ENCODE results near the gene THAP3.
"Not testable (repeated sequence)": the region's sequence is repeated elsewhere in the genome, so short reads cannot be mapped to it uniquely, and the experiment has no call there.

The THAP3 gene

GRCh38 chr1:6657138-6657537, 32.5 kb downstream of the THAP3 start:
- Histone ChIP-seq H3K9me3 (replicated peaks; ENCODE audit: insufficient read depth, low read length) (no peaks in the 10 kb centered on the region; the same call in 1 of the 2 replicates), H3K9ac (ENCODE audit: low read length) (no peak overlapping the region), H2AFZ (ENCODE audit: low read length) (no peak overlapping the region), H3K36me3 (replicated peaks; ENCODE audit: insufficient read depth, low read length) (peaks cover 8% of the 10 kb centered on the region; the same call in 1 of the 2 replicates), H3K79me2 (ENCODE audit: low read length) (peaks cover 24% of the 10 kb centered on the region), H3K9me2 (replicated peaks; ENCODE audit: insufficient read depth, low read length) (no peaks in the 10 kb centered on the region), H3K4me1 (ENCODE audit: low read length) (no peaks in the 10 kb centered on the region), H3K4me2 (ENCODE audit: low read depth, low read length) (no peak overlapping the region), H3F3A (ENCODE audit: insufficient read depth, low read length) (no peaks in the 10 kb centered on the region), H3K4me3 (ENCODE audit: low read length) (no peak overlapping the region), H3K27ac (ENCODE audit: low read length) (no peak overlapping the region), H3K27me3 (replicated peaks; ENCODE audit: insufficient read depth, low read length) (no peaks in the 10 kb centered on the region), H4K20me1 (ENCODE audit: insufficient read depth, low read length) (no peaks in the 10 kb centered on the region)
- TF ChIP-seq EZH2phosphoT487 (IDR thresholded peaks at IDR 0.05; ENCODE audit: low read length): no peak
- TF ChIP-seq EZH2 (optimal IDR thresholded peaks at IDR 0.05; ENCODE audit: low read depth, low read length): no peak
- TF ChIP-seq CTCF (IDR thresholded peaks at IDR 0.05; ENCODE audit: low read length): no peak
- no peak for DNase-seq

- H2AFZ ChIP-seq (ENCODE audit: low read length): no peak overlapping the region
- no peaks in the 10 kb centered on the region; the same call in 1 of the 2 replicates for H3K9me3 ChIP-seq (replicated peaks; ENCODE audit: insufficient read depth, low read length)
- H4K20me1 ChIP-seq (ENCODE audit: insufficient read depth, low read length): no peaks in the 10 kb centered on the region
- H3F3A ChIP-seq (ENCODE audit: insufficient read depth, low read length): no peaks in the 10 kb centered on the region
- H3K27me3 ChIP-seq (replicated peaks; ENCODE audit: insufficient read depth, low read length): no peaks in the 10 kb centered on the region
- no peak for TF ChIP-seq EZH2phosphoT487 (IDR thresholded peaks at IDR 0.05; ENCODE audit: low read length)
- TF ChIP-seq CTCF (IDR thresholded peaks at IDR 0.05; ENCODE audit: low read length): no peak
- TF ChIP-seq EZH2 (optimal IDR thresholded peaks at IDR 0.05; ENCODE audit: low read depth, low read length): no peak
- H3K27ac ChIP-seq (ENCODE audit: low read length): no peak overlapping the region
- no peak overlapping the region for H3K9ac ChIP-seq (ENCODE audit: low read length)
- no peak overlapping the region for H3K4me2 ChIP-seq (ENCODE audit: low read depth, low read length)
- no peak overlapping the region for H3K4me3 ChIP-seq (ENCODE audit: low read length)
- DNase-seq: no peak
- no peaks in the 10 kb centered on the region; the same call in 1 of the 2 replicates for H3K36me3 ChIP-seq (replicated peaks; ENCODE audit: insufficient read depth, low read length)
- peaks cover 36% of the 10 kb centered on the region for H3K79me2 ChIP-seq (ENCODE audit: low read length)
- no peaks in the 10 kb centered on the region for H3K9me2 ChIP-seq (replicated peaks; ENCODE audit: insufficient read depth, low read length)
- H3K4me1 ChIP-seq (ENCODE audit: low read length): no peaks in the 10 kb centered on the region
Observed at GRCh38 chr1:6658359-6659060, 33.8 kb downstream of the THAP3 start.

- Histone ChIP-seq H3K9me3 (replicated peaks; ENCODE audit: insufficient read depth, low read length) (no peaks in the 10 kb centered on the region; the same call in 1 of the 2 replicates), H3K36me3 (replicated peaks; ENCODE audit: insufficient read depth, low read length) (no peaks in the 10 kb centered on the region; the same call in 1 of the 2 replicates), H3K4me2 (ENCODE audit: low read depth, low read length) (no peak overlapping the region), H2AFZ (ENCODE audit: low read length) (no peak overlapping the region), H3K4me3 (ENCODE audit: low read length) (no peak overlapping the region), H3K9ac (ENCODE audit: low read length) (no peak overlapping the region), H4K20me1 (ENCODE audit: insufficient read depth, low read length) (no peaks in the 10 kb centered on the region), H3F3A (ENCODE audit: insufficient read depth, low read length) (no peaks in the 10 kb centered on the region), H3K9me2 (replicated peaks; ENCODE audit: insufficient read depth, low read length) (no peaks in the 10 kb centered on the region), H3K27ac (ENCODE audit: low read length) (no peak overlapping the region), H3K27me3 (replicated peaks; ENCODE audit: insufficient read depth, low read length) (no peaks in the 10 kb centered on the region), H3K79me2 (ENCODE audit: low read length) (peaks cover 33% of the 10 kb centered on the region), H3K4me1 (ENCODE audit: low read length) (no peaks in the 10 kb centered on the region)
- no peak for TF ChIP-seq EZH2 (optimal IDR thresholded peaks at IDR 0.05; ENCODE audit: low read depth, low read length)
- TF ChIP-seq EZH2phosphoT487 (IDR thresholded peaks at IDR 0.05; ENCODE audit: low read length): no peak
- TF ChIP-seq CTCF (IDR thresholded peaks at IDR 0.05; ENCODE audit: low read length): no peak
- DNase-seq: peak; percentile 1
Observed at GRCh38 chr1:6660415-6661049, 35.9 kb downstream of the THAP3 start.

- H3K4me3 ChIP-seq (ENCODE audit: low read length); H3F3A ChIP-seq (ENCODE audit: insufficient read depth, low read length); H3K4me1 ChIP-seq (ENCODE audit: low read length); H2AFZ ChIP-seq (ENCODE audit: low read length); H3K9ac ChIP-seq (ENCODE audit: low read length); H3K9me2 ChIP-seq (replicated peaks; ENCODE audit: insufficient read depth, low read length); H3K36me3 ChIP-seq (replicated peaks; ENCODE audit: insufficient read depth, low read length); H3K9me3 ChIP-seq (replicated peaks; ENCODE audit: insufficient read depth, low read length); H3K4me2 ChIP-seq (ENCODE audit: low read depth, low read length); H3K27me3 ChIP-seq (replicated peaks; ENCODE audit: insufficient read depth, low read length); H3K27ac ChIP-seq (ENCODE audit: low read length); H4K20me1 ChIP-seq (ENCODE audit: insufficient read depth, low read length): not testable (repeated sequence)
- H3K79me2 ChIP-seq (ENCODE audit: low read length): peaks cover 32% of the 10 kb centered on the region
- DNase-seq: peak; percentile 0
Observed at GRCh38 chr1:6662468-6662867, 37.8 kb downstream of the THAP3 start.
